ENCODE data around the gene SMC1A.
A peak's percentile ranks its signal among the peaks of the same experiment; 100 is the strongest.

The SMC1A gene

DNA sequence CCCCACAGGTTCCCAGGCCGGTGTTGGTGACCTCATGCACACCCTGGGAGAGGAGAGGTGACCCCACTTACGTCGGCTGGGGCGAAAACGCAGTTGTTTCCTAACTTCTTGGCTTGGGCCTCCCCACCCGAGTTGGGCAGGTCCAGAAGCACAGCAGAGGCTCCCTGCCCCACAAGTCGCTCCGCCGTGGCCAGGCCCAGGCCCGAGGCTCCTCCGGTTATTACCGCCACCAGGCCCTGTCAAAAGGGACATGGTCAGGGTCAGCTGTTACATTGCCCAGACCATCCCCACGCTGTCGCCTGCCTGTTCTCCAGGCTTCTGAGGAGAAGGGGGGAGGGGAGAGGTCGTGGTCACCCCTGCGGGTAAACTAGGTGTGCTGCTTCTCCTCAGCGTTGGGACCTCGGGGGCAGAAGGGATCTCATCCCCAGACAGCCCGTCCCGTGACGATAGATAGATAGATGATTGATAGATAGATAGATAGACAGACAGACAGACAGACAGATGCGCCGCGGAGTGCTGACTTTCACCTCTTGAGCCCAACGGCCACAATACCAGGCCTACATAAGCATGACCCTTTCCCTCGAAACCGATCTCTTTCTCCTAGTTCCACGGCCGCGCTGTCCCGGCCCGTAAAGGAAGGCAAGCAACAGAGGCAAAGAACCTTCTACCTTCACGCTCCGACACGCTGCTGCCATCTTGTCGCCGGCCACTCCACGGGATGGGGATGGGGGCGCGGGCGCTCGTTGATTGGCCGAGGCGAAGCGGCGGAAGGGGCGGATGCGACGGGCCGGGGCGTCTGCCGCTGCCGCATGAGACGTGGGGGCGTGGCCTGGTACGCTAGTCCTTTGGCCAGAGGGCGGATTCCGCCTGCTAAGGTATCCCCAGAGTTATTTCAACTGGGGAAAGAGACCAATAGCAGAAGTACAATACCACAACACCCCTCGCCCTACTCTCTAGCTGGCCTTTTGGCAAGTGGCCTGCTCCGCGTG is 11.5 kb upstream of the SMC1A start, which contains the start of gene HSD17B10 (continued):
- TF ChIP-seq ZBTB6 (tag by site-specific recombination; IDR thresholded peaks at IDR 0.05) (no peak), ZFHX2 (tag by site-specific recombination; conservative IDR thresholded peaks at IDR 0.05) (no peak), HOXC10 (CRISPR knock-in tag; IDR thresholded peaks at IDR 0.05) (no peak), ZNF449 (tag by site-specific recombination; IDR thresholded peaks at IDR 0.05) (no peak), HOXA7 (CRISPR knock-in tag; IDR thresholded peaks at IDR 0.05; ENCODE audit: borderline replicate concordance) (no peak), ZNF2 (tag by site-specific recombination; IDR thresholded peaks at IDR 0.05) (0 out of 2 replicates have a peak, but pooled peaks have one; percentile 50), ZNF704 (tag by site-specific recombination; IDR thresholded peaks at IDR 0.05) (no peak), ZNF341 (tag by site-specific recombination; IDR thresholded peaks at IDR 0.05; ENCODE audit: low read depth) (peak; percentile 42; the same call in 1 of the 2 replicates), ZBTB20 (tag by site-specific recombination; IDR thresholded peaks at IDR 0.05) (peak; percentile 44; the same call in 1 of the 2 replicates), ZNF501 (tag by site-specific recombination; IDR thresholded peaks at IDR 0.05) (0 out of 2 replicates have a peak, but pooled peaks have one; percentile 42), ZNF514 (tag by site-specific recombination; IDR thresholded peaks at IDR 0.05) (no peak), ZNF645 (tag by site-specific recombination; IDR thresholded peaks at IDR 0.05) (no peak), ZEB2 (tag by site-specific recombination; IDR thresholded peaks at IDR 0.05) (peak; percentile 58), TCF7L2 (IDR thresholded peaks at IDR 0.05; ENCODE audit: borderline replicate concordance, low read depth, low read length) (no peak), ZNF37A (tag by site-specific recombination; IDR thresholded peaks at IDR 0.05) (no peak), YY2 (tag by site-specific recombination; IDR thresholded peaks at IDR 0.05) (peak; percentile 78), ZNF621 (tag by site-specific recombination; IDR thresholded peaks at IDR 0.05) (no peak), ZIC2 (tag by site-specific recombination; IDR thresholded peaks at IDR 0.05) (no peak), GLIS2 (tag by site-specific recombination; IDR thresholded peaks at IDR 0.05) (peak; percentile 36; the same call in 1 of the 2 replicates), ZBTB7A (tag by site-specific recombination; IDR thresholded peaks at IDR 0.05; ENCODE audit: low read depth) (no peak), PATZ1 (tag by site-specific recombination; IDR thresholded peaks at IDR 0.05) (peak; percentile 51), ZFP41 (tag by site-specific recombination; IDR thresholded peaks at IDR 0.05; ENCODE audit: borderline replicate concordance) (no peak), ZNF266 (tag by site-specific recombination; IDR thresholded peaks at IDR 0.05; ENCODE audit: low read depth) (no peak)
- TF ChIP-seq, protein P1, sequence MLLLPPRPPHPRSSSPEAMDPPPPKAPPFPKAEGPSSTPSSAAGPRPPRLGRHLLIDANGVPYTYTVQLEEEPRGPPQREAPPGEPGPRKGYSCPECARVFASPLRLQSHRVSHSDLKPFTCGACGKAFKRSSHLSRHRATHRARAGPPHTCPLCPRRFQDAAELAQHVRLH (tag by site-specific recombination; IDR thresholded peaks at IDR 0.05), result no peak
- TF ChIP-seq, protein P2, sequence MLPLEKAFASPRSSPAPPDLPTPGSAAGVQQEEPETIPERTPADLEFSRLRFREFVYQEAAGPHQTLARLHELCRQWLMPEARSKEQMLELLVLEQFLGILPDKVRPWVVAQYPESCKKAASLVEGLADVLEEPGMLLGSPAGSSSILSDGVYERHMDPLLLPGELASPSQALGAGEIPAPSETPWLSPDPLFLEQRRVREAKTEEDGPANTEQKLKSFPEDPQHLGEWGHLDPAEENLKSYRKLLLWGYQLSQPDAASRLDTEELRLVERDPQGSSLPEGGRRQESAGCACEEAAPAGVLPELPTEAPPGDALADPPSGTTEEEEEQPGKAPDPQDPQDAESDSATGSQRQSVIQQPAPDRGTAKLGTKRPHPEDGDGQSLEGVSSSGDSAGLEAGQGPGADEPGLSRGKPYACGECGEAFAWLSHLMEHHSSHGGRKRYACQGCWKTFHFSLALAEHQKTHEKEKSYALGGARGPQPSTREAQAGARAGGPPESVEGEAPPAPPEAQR (tag by site-specific recombination; IDR thresholded peaks at IDR 0.05), result no peak
- TF ChIP-seq, protein P3, sequence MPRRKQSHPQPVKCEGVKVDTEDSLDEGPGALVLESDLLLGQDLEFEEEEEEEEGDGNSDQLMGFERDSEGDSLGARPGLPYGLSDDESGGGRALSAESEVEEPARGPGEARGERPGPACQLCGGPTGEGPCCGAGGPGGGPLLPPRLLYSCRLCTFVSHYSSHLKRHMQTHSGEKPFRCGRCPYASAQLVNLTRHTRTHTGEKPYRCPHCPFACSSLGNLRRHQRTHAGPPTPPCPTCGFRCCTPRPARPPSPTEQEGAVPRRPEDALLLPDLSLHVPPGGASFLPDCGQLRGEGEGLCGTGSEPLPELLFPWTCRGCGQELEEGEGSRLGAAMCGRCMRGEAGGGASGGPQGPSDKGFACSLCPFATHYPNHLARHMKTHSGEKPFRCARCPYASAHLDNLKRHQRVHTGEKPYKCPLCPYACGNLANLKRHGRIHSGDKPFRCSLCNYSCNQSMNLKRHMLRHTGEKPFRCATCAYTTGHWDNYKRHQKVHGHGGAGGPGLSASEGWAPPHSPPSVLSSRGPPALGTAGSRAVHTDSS (tag by site-specific recombination; IDR thresholded peaks at IDR 0.05), result no peak
- TF ChIP-seq, protein P4, sequence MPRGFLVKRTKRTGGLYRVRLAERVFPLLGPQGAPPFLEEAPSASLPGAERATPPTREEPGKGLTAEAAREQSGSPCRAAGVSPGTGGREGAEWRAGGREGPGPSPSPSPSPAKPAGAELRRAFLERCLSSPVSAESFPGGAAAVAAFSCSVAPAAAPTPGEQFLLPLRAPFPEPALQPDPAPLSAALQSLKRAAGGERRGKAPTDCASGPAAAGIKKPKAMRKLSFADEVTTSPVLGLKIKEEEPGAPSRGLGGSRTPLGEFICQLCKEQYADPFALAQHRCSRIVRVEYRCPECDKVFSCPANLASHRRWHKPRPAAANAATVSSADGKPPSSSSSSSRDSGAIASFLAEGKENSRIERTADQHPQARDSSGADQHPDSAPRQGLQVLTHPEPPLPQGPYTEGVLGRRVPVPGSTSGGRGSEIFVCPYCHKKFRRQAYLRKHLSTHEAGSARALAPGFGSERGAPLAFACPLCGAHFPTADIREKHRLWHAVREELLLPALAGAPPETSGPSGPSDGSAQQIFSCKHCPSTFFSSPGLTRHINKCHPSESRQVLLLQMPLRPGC (tag by site-specific recombination; IDR thresholded peaks at IDR 0.05), result no peak
